ENCODE data around the gene PLA2G12B. TPM values are rescaled to one million over a fixed set of nuclear protein-coding genes. Genes with fewer than 3 reads are reported as not detected.
"Not testable (repeated sequence)": the region's sequence is repeated elsewhere in the genome, so short reads cannot be mapped to it uniquely, and the experiment has no call there.

The PLA2G12B gene
- total RNA-seq, 1 experiment from 2014 or later: not detected

- H3K4me3 ChIP-seq (ENCODE audit: low read depth, low read length, poor library complexity, severe bottlenecking): no peak overlapping the region
- POLR2A ChIA-PET (ENCODE audit: low non-redundant PET): no interaction called here
- H3K27me3 ChIP-seq (replicated peaks; ENCODE audit: insufficient read depth, low read depth, low read length, poor library complexity): no peaks in the 10 kb centered on the region
- H3K27ac ChIP-seq (ENCODE audit: low read depth, low read length, poor library complexity, severe bottlenecking): no peak overlapping the region
- intact Hi-C loops (cut with micrococcal nuclease; ENCODE audit: unreplicated experiment): no loop called here
- CTCF ChIA-PET: no interaction called here
- H3K9me3 ChIP-seq (ENCODE audit: low read depth, low read length, poor library complexity, severe bottlenecking): no peaks in the 10 kb centered on the region
- DNase-seq (ENCODE audit: low spot score): no peak
- no peaks in the 10 kb centered on the region for H3K36me3 ChIP-seq (ENCODE audit: insufficient read depth, low read length, poor library complexity, severe bottlenecking)
- TF ChIP-seq, protein P1, sequence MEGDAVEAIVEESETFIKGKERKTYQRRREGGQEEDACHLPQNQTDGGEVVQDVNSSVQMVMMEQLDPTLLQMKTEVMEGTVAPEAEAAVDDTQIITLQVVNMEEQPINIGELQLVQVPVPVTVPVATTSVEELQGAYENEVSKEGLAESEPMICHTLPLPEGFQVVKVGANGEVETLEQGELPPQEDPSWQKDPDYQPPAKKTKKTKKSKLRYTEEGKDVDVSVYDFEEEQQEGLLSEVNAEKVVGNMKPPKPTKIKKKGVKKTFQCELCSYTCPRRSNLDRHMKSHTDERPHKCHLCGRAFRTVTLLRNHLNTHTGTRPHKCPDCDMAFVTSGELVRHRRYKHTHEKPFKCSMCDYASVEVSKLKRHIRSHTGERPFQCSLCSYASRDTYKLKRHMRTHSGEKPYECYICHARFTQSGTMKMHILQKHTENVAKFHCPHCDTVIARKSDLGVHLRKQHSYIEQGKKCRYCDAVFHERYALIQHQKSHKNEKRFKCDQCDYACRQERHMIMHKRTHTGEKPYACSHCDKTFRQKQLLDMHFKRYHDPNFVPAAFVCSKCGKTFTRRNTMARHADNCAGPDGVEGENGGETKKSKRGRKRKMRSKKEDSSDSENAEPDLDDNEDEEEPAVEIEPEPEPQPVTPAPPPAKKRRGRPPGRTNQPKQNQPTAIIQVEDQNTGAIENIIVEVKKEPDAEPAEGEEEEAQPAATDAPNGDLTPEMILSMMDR (conservative IDR thresholded peaks at IDR 0.05; ENCODE audit: low read depth, low read length): no peak
- TF ChIP-seq EZH2 (IDR thresholded peaks at IDR 0.05; ENCODE audit: borderline replicate concordance, low read depth, low read length, poor library complexity, severe bottlenecking): no peak
- no TSS peak for BruUV-seq (replicated peaks)
- no peaks in the 10 kb centered on the region for H3K4me1 ChIP-seq (ENCODE audit: insufficient read depth, low read length, poor library complexity, severe bottlenecking)
These were observed 43.9 kb downstream of the PLA2G12B start for GRCh38 chr10:72910705-72911104.

GRCh38 chr10:72906446-72906845 lies 48.2 kb downstream of the PLA2G12B start:
- intact Hi-C loops (cut with micrococcal nuclease; ENCODE audit: unreplicated experiment): no loop called here
- H3K27ac ChIP-seq (ENCODE audit: low read depth, low read length, poor library complexity, severe bottlenecking): no peak overlapping the region
- no peak for DNase-seq (ENCODE audit: low spot score)
- no peaks in the 10 kb centered on the region for H3K9me3 ChIP-seq (ENCODE audit: low read depth, low read length, poor library complexity, severe bottlenecking)
- no peak overlapping the region for H3K4me3 ChIP-seq (ENCODE audit: low read depth, low read length, poor library complexity, severe bottlenecking)
- ChIA-PET CTCF (no interaction called here), POLR2A (ENCODE audit: low non-redundant PET) (no interaction called here)
- H3K27me3 ChIP-seq (replicated peaks; ENCODE audit: insufficient read depth, low read depth, low read length, poor library complexity): no peaks in the 10 kb centered on the region
- BruUV-seq (replicated peaks): no TSS peak
- H3K36me3 ChIP-seq (ENCODE audit: insufficient read depth, low read length, poor library complexity, severe bottlenecking): no peaks in the 10 kb centered on the region
- H3K4me1 ChIP-seq (ENCODE audit: insufficient read depth, low read length, poor library complexity, severe bottlenecking): no peaks in the 10 kb centered on the region
- TF ChIP-seq, protein P1 (conservative IDR thresholded peaks at IDR 0.05; ENCODE audit: low read depth, low read length): no peak
- TF ChIP-seq EZH2 (IDR thresholded peaks at IDR 0.05; ENCODE audit: borderline replicate concordance, low read depth, low read length, poor library complexity, severe bottlenecking): no peak

DNA sequence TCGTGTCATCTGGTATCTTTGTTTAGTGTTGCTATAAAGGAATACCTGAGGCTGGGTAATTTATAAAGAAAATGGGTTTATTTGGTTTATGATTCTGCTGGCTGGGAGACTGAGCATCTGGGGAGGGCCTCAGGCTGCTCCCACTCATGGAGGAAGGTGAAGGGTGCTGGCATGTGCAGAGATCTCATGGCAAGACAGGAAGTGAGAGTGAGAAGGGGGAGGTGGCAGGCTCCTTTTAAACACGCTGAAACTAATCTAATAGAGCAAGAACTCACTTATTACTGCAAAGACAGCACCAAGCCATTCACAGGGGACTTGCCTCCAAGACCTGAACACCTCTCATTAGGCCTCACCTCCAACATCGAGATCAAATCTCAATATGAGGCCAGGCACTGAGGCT lies 49.8 kb downstream of the PLA2G12B start:
- no peaks in the 10 kb centered on the region for H3K36me3 ChIP-seq (ENCODE audit: insufficient read depth, low read length, poor library complexity, severe bottlenecking)
- intact Hi-C loops (cut with micrococcal nuclease; ENCODE audit: unreplicated experiment): no loop called here
- DNase-seq (ENCODE audit: low spot score): no peak
- no peak overlapping the region for H3K27ac ChIP-seq (ENCODE audit: low read depth, low read length, poor library complexity, severe bottlenecking)
- ChIA-PET CTCF (no interaction called here), POLR2A (ENCODE audit: low non-redundant PET) (no interaction called here)
- no TSS peak for BruUV-seq (replicated peaks)
- H3K4me1 ChIP-seq (ENCODE audit: insufficient read depth, low read length, poor library complexity, severe bottlenecking): no peaks in the 10 kb centered on the region
- H3K27me3 ChIP-seq (replicated peaks; ENCODE audit: insufficient read depth, low read depth, low read length, poor library complexity): no peaks in the 10 kb centered on the region
- no peak for TF ChIP-seq EZH2 (IDR thresholded peaks at IDR 0.05; ENCODE audit: borderline replicate concordance, low read depth, low read length, poor library complexity, severe bottlenecking)
- TF ChIP-seq, protein P1 (conservative IDR thresholded peaks at IDR 0.05; ENCODE audit: low read depth, low read length): no peak
- H3K4me3 ChIP-seq (ENCODE audit: low read depth, low read length, poor library complexity, severe bottlenecking): no peak overlapping the region
- H3K9me3 ChIP-seq (ENCODE audit: low read depth, low read length, poor library complexity, severe bottlenecking): no peaks in the 10 kb centered on the region

DNA sequence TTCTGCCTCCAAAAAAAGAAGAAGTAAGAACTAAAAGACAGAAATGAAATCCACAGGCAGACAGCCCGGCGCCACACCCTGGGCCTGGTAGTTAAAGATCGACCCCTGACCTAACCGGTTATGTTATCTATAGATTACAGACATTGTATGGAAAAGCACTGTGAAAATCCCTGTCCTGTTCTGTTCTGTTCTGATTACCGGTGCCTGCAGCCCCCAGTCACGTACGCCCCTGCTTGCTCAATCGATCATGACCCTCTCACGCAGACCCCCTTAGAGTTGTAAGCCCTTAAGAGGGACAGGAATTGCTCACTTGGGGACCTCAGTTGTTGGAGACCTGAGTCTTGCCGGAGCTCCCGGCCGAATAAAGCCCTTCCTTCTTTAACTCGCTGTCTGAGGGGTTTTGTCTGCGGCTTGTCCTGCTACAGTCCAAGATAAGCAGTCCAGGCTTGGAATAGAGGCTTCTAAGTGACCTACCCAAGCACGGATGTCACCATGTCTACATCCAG lies 50.6 kb downstream of the PLA2G12B start:
- POLR2A ChIA-PET (ENCODE audit: low non-redundant PET); CTCF ChIA-PET; intact Hi-C loops (cut with micrococcal nuclease; ENCODE audit: unreplicated experiment); H3K4me1 ChIP-seq (ENCODE audit: insufficient read depth, low read length, poor library complexity, severe bottlenecking); H3K36me3 ChIP-seq (ENCODE audit: insufficient read depth, low read length, poor library complexity, severe bottlenecking); H3K9me3 ChIP-seq (ENCODE audit: low read depth, low read length, poor library complexity, severe bottlenecking); DNase-seq (ENCODE audit: low spot score); H3K27me3 ChIP-seq (replicated peaks; ENCODE audit: insufficient read depth, low read depth, low read length, poor library complexity); BruUV-seq (replicated peaks); H3K4me3 ChIP-seq (ENCODE audit: low read depth, low read length, poor library complexity, severe bottlenecking); H3K27ac ChIP-seq (ENCODE audit: low read depth, low read length, poor library complexity, severe bottlenecking): not testable (repeated sequence)
